Measurements from ENCODE around the gene GLG1.
"Not testable (repeated sequence)": the region's sequence is repeated elsewhere in the genome, so short reads cannot be mapped to it uniquely, and the experiment has no call there.

Gene GLG1

DNA sequence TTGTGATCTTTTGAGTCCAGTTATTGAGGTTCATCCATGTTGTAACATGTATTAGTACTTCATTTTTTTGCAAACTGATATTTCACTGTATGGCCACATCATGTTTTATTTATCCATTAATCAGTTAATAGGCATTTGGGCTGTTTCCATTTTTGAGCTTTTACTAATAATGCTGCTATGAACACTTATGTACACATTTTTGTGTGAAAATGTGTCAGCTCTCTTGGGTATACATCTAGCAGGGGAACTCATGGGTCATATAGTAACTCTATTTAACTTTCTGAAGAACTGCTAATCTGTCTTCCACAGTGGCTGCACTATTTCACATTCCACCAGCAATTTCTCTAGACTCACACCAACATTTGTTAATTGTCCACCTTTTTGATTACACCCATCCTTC lies 82.0 kb downstream of the GLG1 start:
- DNase-seq = no peak

DNA sequence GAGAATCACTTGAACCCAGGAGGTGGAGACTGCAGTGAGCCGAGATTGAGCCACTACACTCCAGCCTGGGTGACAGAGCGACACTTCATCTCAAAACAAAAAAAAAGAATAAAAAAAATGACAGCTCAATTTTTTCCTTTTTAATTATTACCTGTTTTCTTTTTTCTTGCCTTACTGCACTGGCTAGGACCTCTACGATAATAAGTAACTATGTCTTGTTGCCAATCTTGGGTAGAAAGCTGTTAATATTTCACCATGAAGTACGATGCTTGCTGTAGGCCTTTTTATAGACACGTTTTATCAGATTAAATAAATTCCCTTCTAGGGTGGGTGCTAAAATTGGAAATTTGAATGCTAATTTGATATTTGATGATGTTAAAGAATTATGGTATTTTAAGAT lies 82.8 kb downstream of the GLG1 start:
- no peak for DNase-seq

- DNase-seq = not testable (repeated sequence)
Measured at GRCh38 chr16:74523706-74524105, 83.2 kb downstream of the GLG1 start.

DNA sequence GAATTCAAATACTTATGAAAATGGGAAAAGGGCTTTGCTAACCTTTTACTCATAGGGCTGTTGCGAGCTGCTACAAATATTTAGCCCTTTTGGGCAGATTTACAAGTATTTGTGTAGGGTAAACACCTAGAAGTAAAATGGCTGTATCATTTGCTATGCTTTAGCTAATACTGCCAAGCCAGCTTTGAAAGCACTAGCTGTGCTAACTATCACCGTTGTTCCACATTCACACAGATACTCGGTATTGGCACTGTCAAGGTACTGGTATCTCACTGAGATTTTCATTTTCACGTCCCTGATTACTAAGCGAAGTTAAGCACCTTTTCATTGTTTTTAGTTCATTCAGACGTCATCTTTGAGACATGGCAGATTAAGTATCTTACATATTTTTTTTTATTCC lies 84.8 kb downstream of the GLG1 start:
- no peak for DNase-seq

- DNase-seq = no peak
Measured at GRCh38 chr16:74521691-74522090, 85.2 kb downstream of the GLG1 start.

DNA sequence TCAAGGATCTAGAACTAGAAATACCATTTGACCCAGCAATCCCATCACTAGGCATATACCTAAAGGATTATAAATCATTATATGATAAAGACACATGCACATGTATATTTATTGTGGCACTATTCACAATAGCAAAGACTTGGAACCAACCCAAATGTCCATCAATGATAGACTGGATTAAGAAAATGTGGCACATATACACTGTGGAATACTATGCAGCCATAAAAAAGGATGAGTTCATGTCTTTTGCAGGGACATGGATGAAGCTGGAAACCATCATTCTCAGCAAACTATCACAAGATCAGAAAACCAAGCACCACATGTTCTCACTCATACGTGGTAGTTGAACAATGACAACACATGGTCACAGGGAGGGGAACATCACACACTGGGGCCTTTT lies 88.0 kb downstream of the GLG1 start:
- not testable (repeated sequence) for DNase-seq

DNA sequence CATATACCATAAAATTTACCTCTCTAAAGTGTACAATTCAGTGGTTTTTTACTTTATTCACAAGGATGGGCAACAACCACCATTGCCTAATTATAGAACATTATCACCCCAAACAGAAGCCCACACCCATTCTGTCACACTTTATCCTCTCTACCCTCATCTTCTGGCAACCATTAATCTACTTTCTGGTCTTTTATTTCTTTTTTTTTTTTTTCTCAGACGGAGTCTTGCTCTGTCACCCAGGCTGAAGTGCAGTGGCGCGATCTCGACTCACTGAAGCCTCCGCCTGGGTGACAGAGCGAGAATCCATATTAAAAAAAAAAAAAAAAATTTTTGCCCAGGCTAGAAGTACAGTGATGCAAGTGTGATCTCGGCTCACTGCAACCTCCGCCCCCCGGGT lies 95.0 kb downstream of the GLG1 start:
- no peak for DNase-seq

- no peak for DNase-seq
Measured at GRCh38 chr16:74505011-74505410, 101.9 kb downstream of the GLG1 start.

- DNase-seq = no peak
Measured at GRCh38 chr16:74503412-74503811, 103.5 kb downstream of the GLG1 start.

DNA sequence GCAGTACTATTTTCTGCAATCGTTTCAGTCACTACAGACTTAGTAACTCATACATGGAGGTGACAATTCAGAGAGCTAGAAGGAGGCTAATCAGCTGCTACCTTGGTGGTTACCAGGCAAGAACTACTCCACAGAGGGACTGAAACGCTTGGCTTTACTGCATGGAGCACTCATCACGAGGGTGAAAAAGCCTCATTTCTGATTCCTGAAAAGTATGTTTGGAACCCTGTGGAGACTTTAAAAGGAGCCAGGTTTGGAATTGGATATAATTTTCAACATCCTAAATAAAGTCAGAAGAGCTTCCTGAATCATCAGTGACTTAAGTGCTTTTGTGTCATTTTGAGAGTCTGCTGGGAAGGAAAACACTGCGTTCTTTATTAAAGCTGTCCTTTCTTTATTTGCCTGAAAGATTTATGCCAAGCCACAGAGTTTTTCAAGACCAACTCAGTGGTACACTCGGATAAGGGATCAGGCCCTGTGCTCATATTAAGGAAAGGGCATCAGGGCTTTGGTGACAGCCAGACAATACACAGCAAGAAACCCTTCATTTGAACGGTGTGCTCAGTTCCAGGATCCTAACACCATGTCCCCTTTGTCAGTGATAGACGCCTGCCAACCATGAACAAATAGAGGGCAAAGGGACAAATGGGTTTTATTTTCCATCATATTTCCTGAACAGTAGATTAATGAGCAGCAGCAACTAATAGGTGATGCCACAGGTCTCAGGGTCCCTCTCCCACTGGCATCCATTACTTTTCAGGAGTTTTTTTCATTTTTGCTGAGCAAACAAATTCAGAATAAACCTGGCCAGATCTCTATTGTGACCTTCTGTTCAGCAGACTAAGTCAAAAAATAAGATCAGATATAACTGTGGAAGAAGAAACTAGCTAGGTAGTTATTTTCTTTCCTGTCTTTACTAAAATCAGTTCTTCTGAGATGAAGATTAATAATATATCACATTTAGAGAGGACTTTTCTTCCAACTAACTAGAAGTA lies 105.1 kb downstream of the GLG1 start:
- no peak for DNase-seq

- DNase-seq = no peak
Measured at GRCh38 chr16:74500907-74501306, 106.0 kb downstream of the GLG1 start.

DNA sequence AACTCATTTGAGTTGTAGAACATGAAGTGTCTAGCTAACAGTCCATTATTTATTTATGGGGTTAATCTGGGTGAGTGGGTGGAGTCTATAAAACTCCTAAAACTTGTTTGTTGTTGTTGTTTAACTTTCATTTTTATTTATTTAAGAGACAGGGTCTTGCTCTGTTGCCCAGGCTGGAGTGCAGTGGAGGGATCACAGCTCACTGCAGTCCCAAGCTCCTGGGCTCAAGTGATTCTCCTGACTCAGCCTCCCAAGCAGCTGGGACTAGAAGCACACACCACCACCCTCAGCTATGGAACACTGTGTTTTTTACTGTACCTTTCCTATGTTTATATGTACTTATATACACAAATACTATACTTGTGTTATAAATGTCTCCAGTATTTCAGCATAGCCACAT lies 107.8 kb downstream of the GLG1 start:
- no peak for DNase-seq

- DNase-seq = no peak
Measured at GRCh38 chr16:74497761-74498160, 109.2 kb downstream of the GLG1 start.

- DNase-seq = no peak
Measured at GRCh38 chr16:74496054-74496453, 110.9 kb downstream of the GLG1 start.

- DNase-seq = no peak
Measured at GRCh38 chr16:74492976-74493375, 113.9 kb downstream of the GLG1 start.

DNA sequence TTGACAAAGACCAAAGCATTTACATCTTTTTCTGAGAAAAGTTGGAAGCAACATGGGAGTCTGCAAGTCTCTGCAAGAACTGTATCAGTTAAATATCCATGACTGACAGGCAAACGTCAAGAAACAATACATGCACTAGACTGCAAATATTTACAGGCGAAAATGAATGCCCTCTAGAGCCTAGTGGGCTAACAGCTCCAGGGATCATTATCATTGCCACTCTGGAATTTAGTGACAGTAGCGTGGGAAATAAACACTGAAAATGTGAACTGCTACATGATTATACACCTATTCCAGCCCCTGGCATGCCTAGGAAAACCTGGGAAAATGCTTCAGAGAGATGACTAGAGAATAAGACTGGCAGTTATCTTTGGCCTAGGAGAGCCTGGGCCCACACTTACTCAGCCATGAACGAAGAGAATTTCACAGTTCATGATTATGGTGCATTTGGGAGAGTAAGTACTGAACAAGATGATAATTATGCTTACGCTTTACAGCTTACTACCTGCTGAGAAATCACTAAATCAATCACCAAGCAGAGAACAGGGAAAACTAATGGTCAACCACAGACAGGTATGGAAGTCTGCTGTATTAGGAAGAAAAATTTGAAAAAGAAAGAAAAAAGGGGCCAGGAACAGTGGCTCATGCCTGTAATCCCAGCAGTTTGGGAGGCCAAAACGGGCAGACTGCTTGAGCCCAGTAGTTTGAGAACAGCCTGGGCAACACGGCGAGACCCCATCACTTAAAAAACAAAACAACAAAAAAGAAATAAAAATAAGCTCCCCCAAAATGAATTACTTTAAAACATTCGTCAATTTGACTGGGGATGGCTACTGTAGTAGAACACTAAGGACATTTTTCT lies 119.0 kb downstream of the GLG1 start:
- DNase-seq = no peak

- DNase-seq = no peak
Measured at GRCh38 chr16:74485916-74486315, 121.0 kb downstream of the GLG1 start.

DNA sequence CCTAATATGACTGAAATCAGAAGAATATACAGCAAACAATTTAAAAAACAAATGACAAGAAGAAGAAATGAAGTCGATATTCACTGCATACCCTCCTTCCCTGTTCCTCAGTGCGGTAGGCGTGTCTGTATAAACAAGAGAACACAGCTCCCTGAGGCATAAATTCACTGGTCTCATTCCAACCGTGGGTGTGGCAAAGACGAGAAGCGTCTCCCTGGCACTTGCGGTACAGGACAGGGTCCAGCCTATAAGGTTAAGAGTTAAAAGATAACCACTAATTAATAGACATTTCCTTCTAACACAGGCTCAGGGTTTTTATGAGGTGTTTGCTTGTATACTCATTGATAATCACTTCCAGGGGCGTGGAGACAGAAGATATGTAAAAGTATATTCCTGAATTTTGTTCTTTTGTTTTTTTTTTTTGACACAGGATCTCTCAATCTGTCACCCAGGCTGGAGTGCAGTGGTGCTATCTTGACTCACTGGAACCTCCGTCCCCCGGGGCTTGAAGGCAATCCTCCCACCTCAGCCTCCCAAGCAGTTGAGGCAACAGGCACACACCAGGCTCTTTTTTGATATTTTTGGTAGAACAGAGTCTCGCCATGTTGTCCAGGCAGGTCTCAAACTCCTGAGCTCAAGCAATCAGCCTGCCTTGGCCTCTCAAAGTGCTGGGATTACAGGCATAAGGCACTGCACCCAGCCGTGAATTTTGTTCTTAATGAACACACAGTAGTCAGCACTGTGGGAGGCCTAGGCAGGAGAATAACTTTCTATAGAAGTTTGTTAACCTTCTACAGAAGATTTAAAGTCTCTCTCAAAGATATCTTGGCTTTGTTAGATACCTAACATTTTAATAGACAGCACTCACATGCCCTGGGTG lies 126.5 kb downstream of the GLG1 start:
- DNase-seq = no peak

- no peak for DNase-seq
Measured at GRCh38 chr16:74477226-74477625, 129.7 kb downstream of the GLG1 start.

DNA sequence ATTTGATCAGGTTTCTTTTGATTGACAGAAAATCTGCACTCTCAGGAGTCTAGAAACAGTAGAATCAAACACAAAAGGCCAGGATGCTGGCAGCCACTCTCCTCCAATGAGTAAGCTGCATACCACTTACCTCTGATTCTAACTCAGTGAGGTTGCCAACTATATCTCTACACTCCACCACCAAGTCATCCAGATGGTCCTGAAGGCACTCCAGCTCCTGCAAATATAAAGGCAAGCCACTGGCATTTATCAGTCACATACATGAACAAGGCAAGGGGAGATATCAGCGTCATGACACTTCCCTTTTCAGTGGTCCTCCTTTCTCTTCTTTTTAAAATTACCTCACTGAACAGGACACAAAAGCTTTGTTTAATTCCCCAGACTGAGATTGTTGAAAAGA lies 132.5 kb downstream of the GLG1 start:
- DNase-seq = no peak

DNA sequence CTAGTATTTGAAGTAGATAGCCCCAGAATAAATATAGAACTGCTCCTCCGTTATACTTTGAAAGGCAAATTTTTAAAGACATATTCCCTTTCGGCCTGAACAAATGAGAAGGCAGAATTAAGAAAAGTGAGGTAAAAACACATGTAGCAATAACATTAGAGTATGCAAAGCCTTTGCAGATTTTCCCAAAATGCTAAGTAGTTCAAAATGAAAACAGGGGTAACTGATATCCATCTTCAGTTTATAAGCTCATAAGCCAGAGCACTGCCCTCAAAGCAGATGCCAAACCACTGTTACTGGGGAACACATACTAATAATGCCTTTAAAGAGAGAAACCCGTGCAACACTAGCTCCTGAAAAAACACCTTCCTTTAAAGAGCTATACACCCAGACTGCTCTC lies 134.4 kb downstream of the GLG1 start:
- DNase-seq = no peak

DNA sequence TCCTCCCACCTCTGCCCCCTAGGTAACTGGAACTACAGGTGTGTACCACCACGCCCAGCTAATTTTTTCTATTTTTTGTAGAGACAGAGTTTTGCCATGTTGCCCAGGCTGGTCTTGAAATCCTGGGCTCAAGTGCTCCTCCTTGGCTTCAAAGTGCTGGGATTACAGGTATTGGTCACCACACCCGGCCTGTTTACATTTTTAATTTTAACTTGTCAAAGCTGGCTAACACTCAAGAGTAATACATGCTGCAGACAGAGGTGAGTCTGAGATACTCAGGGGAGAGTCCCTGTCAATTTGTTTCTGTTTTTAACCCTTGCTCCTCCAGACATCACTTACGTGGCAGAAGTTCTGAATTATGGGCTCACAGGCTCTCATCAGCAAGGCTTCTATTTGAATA lies 134.9 kb downstream of the GLG1 start:
- DNase-seq = no peak

GRCh38 chr16:74469946-74470478 lies 136.9 kb downstream of the GLG1 start:
- DNase-seq = no peak

Data from activated gamma-delta T cell treated with Interleukin-2 at 50 U/mL for 16 hours (primary cell).